GM21381 (cell line): ENCODE results near the gene ZFYVE1.

Source experiments
- ATAC-seq: cut with Tn5 transposase; IDR thresholded peaks from one replicate; pipeline ENCODE4 v1.9.1; 2021; ENCODE audit warnings: mild to moderate bottlenecking, moderate library complexity; ENCODE audit not compliant: unreplicated experiment

Gene ZFYVE1

DNA sequence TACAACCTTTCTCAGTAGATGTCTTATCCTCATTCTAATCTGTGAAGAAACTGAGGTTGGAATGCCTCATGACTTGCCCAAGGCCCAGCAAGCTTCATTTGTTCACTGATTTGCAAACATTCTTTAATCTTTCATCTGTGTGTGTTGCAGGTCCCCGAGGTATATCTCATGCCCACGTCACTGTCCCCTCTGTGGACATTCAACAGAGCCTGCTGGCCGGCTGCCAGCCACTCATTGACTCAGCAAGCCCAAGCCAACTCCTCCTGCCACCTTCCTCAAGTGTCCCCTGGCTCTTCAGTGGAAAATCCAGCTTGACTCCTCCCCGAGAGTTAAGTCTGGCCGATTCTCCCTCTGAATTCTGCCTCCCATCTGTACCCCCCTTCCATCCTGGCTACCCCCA, 102.6 kb downstream of the ZFYVE1 start:
- ATAC-seq: no peak

DNA sequence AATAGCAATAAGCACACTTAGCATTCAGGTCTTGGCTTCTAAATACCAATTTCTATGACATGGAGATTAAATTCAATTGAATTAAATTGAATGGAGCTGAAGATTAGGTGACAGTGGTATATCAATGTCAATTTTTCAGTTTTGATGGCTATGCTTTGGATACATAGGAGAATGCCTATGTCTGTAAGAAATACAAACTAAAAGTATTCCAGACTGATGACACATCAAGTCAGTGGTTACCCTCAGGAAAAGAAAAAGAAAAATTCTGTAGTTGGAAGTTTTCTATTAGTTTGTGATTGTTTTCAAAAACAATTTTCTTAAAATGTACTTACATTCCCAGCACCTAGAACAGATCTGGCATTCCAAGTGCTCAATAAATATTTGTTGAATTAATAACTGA, 105.5 kb downstream of the ZFYVE1 start:
- no peak for ATAC-seq

DNA sequence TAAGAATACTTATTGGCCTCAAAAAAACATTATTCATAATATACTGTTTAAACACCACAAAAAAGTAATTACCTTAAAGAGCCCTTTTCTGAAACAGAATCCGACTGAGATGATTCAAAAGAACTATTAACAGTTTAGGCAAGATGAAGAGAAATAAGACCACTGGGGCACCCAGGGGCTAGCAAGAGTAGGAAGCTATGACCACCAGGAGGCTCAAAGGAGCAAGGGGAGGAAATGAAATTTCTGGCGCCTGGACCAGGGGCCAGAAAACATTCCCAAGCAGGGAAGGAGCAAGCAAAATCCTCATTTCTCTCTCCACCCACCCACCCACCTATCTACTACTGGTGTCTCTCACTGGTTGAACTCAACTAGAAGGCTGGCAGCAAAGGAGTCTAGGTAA, 106.9 kb downstream of the ZFYVE1 start:
- ATAC-seq: no peak
